Vagina (tissue), 2 donors: Measurements from ENCODE around the gene ABCA2. TPM values are rescaled to one million over a fixed set of nuclear protein-coding genes. Genes with fewer than 3 reads are reported as not detected.

ENCODE experiments used
- DNase-seq, 2 donors: peaks; one replicate each; pipeline ENCODE4 v3.0.0-alpha.2; 2017; ENCODE audit errors: extremely low spot score in 2 of 2
- H3K27ac ChIP-seq: fragments of 200-600 bp; sonication (generic); one replicate; pipeline ENCODE4 v1.5.1; 2019
- H3K27me3 ChIP-seq: fragments of 200-600 bp; sonication (generic); one replicate; pipeline ENCODE4 v1.5.1; 2019
- H3K36me3 ChIP-seq, 2 donors: fragments of 200-600 bp; sonication (generic); one replicate each; pipeline ENCODE4 v1.5.1; 2017 to 2019
- H3K4me1 ChIP-seq: fragments of 200-600 bp; sonication (generic); one replicate; pipeline ENCODE4 v1.5.1; 2019
- H3K4me3 ChIP-seq, 2 donors: fragments of 200-600 bp; sonication (generic); 1 replicate in 1 of 2; 2 replicates in 1 of 2; pipeline ENCODE4 v1.5.1; 2016 to 2019
- H3K9me3 ChIP-seq: fragments of 200-600 bp; sonication (generic); one replicate; pipeline ENCODE4 v1.5.1; 2019
- POLR2A ChIP-seq, 2 donors: fragments of 450-650 bp; IDR thresholded peaks; one replicate each; pipeline ENCODE4 v1.6.1; 2017; ENCODE audit warnings: antibody characterized with exemption in 2 of 2, mild to moderate bottlenecking in 2 of 2, moderate library complexity in 2 of 2
- POLR2AphosphoS5 ChIP-seq, 2 donors: sonication (generic); formaldehyde crosslinking; IDR thresholded peaks; one replicate each; pipeline ENCODE4 v1.9.0; 2017; ENCODE audit warnings: antibody characterized with exemption in 2 of 2, mild to moderate bottlenecking in 2 of 2, low read depth in 1 of 2; ENCODE audit not compliant: insufficient read depth in 1 of 2
- intact Hi-C: fragments of 100-400 bp; cut with DNase I; formaldehyde crosslinking; loops from one replicate; pipeline ENCODE4 v1.15.1; 2023
- total RNA-seq: library from RNA; depleted of rRNA; stranded (reverse); fragments of >200 nt; gene quantifications from one replicate; pipeline ENCODE4 v1.2.3, GENCODE V29; 2016
- TF ChIP-seq, protein P1 (sequence below), 3 experiments: fragments of 450-650 bp in 2 of 3; fragments of 200-600 bp in 1 of 3; sonication (generic) in 1 of 3; IDR thresholded peaks; one replicate each; pipeline ENCODE4 v1.5.1; 2017 to 2019; ENCODE audit warnings: antibody characterized with exemption in 3 of 3, mild to moderate bottlenecking in 2 of 3, moderate library complexity in 2 of 3

Gene ABCA2
- total RNA-seq, 1 donor from 2014 or later, result 44.0 TPM

- H3K36me3 ChIP-seq, result peaks cover 0 to 20% of the 10 kb centered on the region in 2 donors
Observed at GRCh38 chr9:137018761-137019559, 9.1 kb downstream of the ABCA2 start.

DNA sequence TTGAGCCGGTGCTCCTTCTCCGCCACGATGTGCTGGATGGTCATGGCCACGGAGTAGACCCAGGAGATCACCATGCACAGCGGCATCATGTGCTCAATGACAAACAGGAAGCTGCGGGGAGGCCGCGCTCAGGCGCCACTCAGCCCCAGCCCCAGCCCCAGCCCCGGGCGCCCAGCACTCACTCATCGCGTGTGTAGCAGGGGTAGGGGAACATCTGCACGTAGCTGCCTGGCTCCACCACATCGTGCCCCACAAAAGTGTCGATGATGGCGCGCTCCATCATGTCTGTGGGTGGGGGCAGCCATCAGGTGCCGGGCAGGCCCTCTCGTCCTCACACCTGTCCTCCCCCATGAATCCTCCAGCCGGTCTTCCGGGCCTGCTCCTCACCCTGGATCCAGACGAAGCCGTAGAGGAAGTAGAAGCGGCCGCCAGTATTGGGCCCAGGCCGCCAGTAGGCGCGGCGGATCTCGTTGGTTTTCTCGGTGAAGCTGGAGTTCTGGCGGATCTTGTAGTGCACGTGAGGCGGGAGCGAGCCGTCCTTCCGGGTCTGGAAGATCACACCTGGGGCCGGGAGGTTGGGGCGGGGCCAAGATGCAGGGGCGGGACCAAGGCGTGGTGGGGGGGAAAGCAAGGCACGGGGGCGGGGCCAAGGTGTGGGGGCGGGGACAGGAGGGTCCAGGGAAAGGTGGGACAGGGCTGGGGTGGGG is 10.1 kb downstream of the ABCA2 start:
- no peak overlapping the region for H3K4me3 ChIP-seq
- TF ChIP-seq POLR2A (IDR thresholded peaks at IDR 0.05) (no peak), POLR2AphosphoS5 (IDR thresholded peaks at IDR 0.05; ENCODE audit: insufficient read depth in 1 of 2, low read depth in 1 of 2) (no peak)
- TF ChIP-seq, protein P1, sequence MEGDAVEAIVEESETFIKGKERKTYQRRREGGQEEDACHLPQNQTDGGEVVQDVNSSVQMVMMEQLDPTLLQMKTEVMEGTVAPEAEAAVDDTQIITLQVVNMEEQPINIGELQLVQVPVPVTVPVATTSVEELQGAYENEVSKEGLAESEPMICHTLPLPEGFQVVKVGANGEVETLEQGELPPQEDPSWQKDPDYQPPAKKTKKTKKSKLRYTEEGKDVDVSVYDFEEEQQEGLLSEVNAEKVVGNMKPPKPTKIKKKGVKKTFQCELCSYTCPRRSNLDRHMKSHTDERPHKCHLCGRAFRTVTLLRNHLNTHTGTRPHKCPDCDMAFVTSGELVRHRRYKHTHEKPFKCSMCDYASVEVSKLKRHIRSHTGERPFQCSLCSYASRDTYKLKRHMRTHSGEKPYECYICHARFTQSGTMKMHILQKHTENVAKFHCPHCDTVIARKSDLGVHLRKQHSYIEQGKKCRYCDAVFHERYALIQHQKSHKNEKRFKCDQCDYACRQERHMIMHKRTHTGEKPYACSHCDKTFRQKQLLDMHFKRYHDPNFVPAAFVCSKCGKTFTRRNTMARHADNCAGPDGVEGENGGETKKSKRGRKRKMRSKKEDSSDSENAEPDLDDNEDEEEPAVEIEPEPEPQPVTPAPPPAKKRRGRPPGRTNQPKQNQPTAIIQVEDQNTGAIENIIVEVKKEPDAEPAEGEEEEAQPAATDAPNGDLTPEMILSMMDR (IDR thresholded peaks at IDR 0.05), result no peak
- H3K9me3 ChIP-seq, result no peaks in the 10 kb centered on the region
- no peaks in the 10 kb centered on the region for H3K4me1 ChIP-seq
- intact Hi-C loops, result no loop called here
- H3K27ac ChIP-seq, result no peak overlapping the region
- peaks cover 0 to 20% of the 10 kb centered on the region in 2 donors for H3K36me3 ChIP-seq
- no peak for DNase-seq
- H3K27me3 ChIP-seq, result no peaks in the 10 kb centered on the region

More at GRCh38 chr9:137018761-137019559, 9.1 kb downstream of the ABCA2 start:
- H3K27me3 ChIP-seq, result no peaks in the 10 kb centered on the region
- DNase-seq, result no peak
- H3K27ac ChIP-seq, result no peak overlapping the region
- H3K4me3 ChIP-seq, result no peak overlapping the region
- H3K9me3 ChIP-seq, result no peaks in the 10 kb centered on the region
- TF ChIP-seq, protein P1 (IDR thresholded peaks at IDR 0.05), result no peak
- H3K4me1 ChIP-seq, result no peaks in the 10 kb centered on the region
- intact Hi-C loops, result no loop called here

DNA sequence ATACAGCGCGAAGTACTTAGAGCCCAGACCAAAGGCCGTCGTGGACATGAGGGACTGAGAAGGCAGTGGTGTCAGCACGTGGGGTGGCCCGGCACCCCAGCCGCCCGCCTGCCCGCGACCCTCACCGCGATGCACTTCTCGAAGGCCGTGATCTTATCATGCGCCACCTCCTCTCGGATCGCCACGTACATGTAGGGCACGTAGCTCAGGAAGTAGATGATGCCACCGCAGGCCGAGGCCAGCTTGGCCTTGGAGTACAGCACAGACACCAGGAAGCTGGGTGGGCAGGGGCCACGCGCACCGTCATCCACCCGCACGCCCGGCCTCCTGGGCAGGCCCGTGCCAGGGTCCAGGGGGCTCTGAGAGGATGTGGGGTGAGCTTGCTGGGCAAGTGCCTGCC is 11.0 kb downstream of the ABCA2 start:
- Histone ChIP-seq H3K36me3 (peaks cover 0 to 20% of the 10 kb centered on the region in 2 donors), H3K4me3 (no peak overlapping the region), H3K27me3 (no peaks in the 10 kb centered on the region), H3K27ac (no peak overlapping the region), H3K4me1 (no peaks in the 10 kb centered on the region), H3K9me3 (no peaks in the 10 kb centered on the region)
- DNase-seq, result no peak
- no peak for TF ChIP-seq POLR2AphosphoS5 (IDR thresholded peaks at IDR 0.05; ENCODE audit: insufficient read depth in 1 of 2, low read depth in 1 of 2)
- TF ChIP-seq POLR2A (IDR thresholded peaks at IDR 0.05), result no peak
- TF ChIP-seq, protein P1 (IDR thresholded peaks at IDR 0.05), result no peak
- intact Hi-C loops, result no loop called here

GRCh38 chr9:137016436-137016835 is 11.6 kb downstream of the ABCA2 start:
- intact Hi-C loops, result no loop called here
- no peaks in the 10 kb centered on the region for H3K9me3 ChIP-seq
- no peak overlapping the region for H3K4me3 ChIP-seq
- no peaks in the 10 kb centered on the region for H3K4me1 ChIP-seq
- TF ChIP-seq, protein P1 (IDR thresholded peaks at IDR 0.05), result no peak
- TF ChIP-seq POLR2AphosphoS5 (IDR thresholded peaks at IDR 0.05; ENCODE audit: insufficient read depth in 1 of 2, low read depth in 1 of 2), result no peak
- TF ChIP-seq POLR2A (IDR thresholded peaks at IDR 0.05), result no peak
- no peak overlapping the region for H3K27ac ChIP-seq
- no peak for DNase-seq
- peaks cover 0 to 20% of the 10 kb centered on the region in 2 donors for H3K36me3 ChIP-seq
- H3K27me3 ChIP-seq, result no peaks in the 10 kb centered on the region

- DNase-seq, result no peak
- no peaks in the 10 kb centered on the region for H3K4me1 ChIP-seq
- H3K4me3 ChIP-seq, result no peak overlapping the region
- H3K9me3 ChIP-seq, result no peaks in the 10 kb centered on the region
- H3K27ac ChIP-seq, result no peak overlapping the region
- no peaks in the 10 kb centered on the region for H3K27me3 ChIP-seq
- H3K36me3 ChIP-seq, result peaks cover 0 to 20% of the 10 kb centered on the region in 2 donors
- intact Hi-C loops, result no loop called here
- TF ChIP-seq, protein P1 (IDR thresholded peaks at IDR 0.05), result no peak
- TF ChIP-seq POLR2A (IDR thresholded peaks at IDR 0.05) (no peak), POLR2AphosphoS5 (IDR thresholded peaks at IDR 0.05; ENCODE audit: insufficient read depth in 1 of 2, low read depth in 1 of 2) (no peak)
Observed at GRCh38 chr9:137015976-137016375, 12.1 kb downstream of the ABCA2 start.
